GM06990 (cell line): ENCODE measurements around the gene CNRIP1.

Experiments
- DNase-seq: peaks from one replicate; pipeline ENCODE4 v3.0.0-alpha.2; 2011; ENCODE audit not compliant: insufficient read length; ENCODE audit errors: extremely low read depth
- H3K27me3 ChIP-seq: replicated peaks from 2 replicates; pipeline ENCODE4 v1.6.0; 2011; ENCODE audit warnings: low read length; ENCODE audit not compliant: control insufficient read depth, insufficient read depth
- H3K36me3 ChIP-seq: 2 replicates; pipeline ENCODE4 v1.5.1; 2011; ENCODE audit warnings: low read length; ENCODE audit not compliant: control insufficient read depth, insufficient read depth
- H3K4me3 ChIP-seq: replicated peaks from 2 replicates; pipeline ENCODE4 v1.5.1; 2011; ENCODE audit warnings: low read depth, mild to moderate bottlenecking, control low read depth, low read length
- CTCF ChIP-seq: IDR thresholded peaks from 2 replicates; pipeline ENCODE4 v1.5.1; 2011; ENCODE audit warnings: low read length, control low read depth, mild to moderate bottlenecking, inconsistent platforms; ENCODE audit not compliant: insufficient read depth, poor library complexity, severe bottlenecking

CNRIP1 gene

GRCh38 chr2:68280348-68280747 lies 39.4 kb downstream of the CNRIP1 start:
- DNase-seq: no peak
- no peak for TF ChIP-seq CTCF
- no peaks in the 10 kb centered on the region for H3K27me3 ChIP-seq
- no peaks in the 10 kb centered on the region for H3K36me3 ChIP-seq
- no peak overlapping the region for H3K4me3 ChIP-seq

GRCh38 chr2:68279691-68280090 lies 40.1 kb downstream of the CNRIP1 start:
- no peak for DNase-seq
- Histone ChIP-seq H3K27me3 (no peaks in the 10 kb centered on the region), H3K4me3 (no peak overlapping the region), H3K36me3 (no peaks in the 10 kb centered on the region)
- TF ChIP-seq CTCF: no peak

- TF ChIP-seq CTCF: no peak
- Histone ChIP-seq H3K4me3 (no peak overlapping the region), H3K27me3 (no peaks in the 10 kb centered on the region), H3K36me3 (no peaks in the 10 kb centered on the region)
- DNase-seq: no peak
These were observed 41.6 kb downstream of the CNRIP1 start for GRCh38 chr2:68278169-68278568.

GRCh38 chr2:68274022-68274421 lies 45.7 kb downstream of the CNRIP1 start:
- no peaks in the 10 kb centered on the region for H3K27me3 ChIP-seq
- no peak overlapping the region for H3K4me3 ChIP-seq
- no peak for DNase-seq
- no peaks in the 10 kb centered on the region for H3K36me3 ChIP-seq
- TF ChIP-seq CTCF: no peak

- H3K4me3 ChIP-seq: no peak overlapping the region
- no peak for DNase-seq
- no peak for TF ChIP-seq CTCF
- no peaks in the 10 kb centered on the region for H3K27me3 ChIP-seq
- no peaks in the 10 kb centered on the region for H3K36me3 ChIP-seq
These were observed 47.3 kb downstream of the CNRIP1 start for GRCh38 chr2:68272246-68272994.

- no peak overlapping the region for H3K4me3 ChIP-seq
- no peaks in the 10 kb centered on the region for H3K36me3 ChIP-seq
- no peak for DNase-seq
- H3K27me3 ChIP-seq: no peaks in the 10 kb centered on the region
- TF ChIP-seq CTCF: no peak
These were observed 53.1 kb downstream of the CNRIP1 start for GRCh38 chr2:68266655-68267054.
